Measurements from ENCODE around the gene TCF25.

TCF25 gene

DNA sequence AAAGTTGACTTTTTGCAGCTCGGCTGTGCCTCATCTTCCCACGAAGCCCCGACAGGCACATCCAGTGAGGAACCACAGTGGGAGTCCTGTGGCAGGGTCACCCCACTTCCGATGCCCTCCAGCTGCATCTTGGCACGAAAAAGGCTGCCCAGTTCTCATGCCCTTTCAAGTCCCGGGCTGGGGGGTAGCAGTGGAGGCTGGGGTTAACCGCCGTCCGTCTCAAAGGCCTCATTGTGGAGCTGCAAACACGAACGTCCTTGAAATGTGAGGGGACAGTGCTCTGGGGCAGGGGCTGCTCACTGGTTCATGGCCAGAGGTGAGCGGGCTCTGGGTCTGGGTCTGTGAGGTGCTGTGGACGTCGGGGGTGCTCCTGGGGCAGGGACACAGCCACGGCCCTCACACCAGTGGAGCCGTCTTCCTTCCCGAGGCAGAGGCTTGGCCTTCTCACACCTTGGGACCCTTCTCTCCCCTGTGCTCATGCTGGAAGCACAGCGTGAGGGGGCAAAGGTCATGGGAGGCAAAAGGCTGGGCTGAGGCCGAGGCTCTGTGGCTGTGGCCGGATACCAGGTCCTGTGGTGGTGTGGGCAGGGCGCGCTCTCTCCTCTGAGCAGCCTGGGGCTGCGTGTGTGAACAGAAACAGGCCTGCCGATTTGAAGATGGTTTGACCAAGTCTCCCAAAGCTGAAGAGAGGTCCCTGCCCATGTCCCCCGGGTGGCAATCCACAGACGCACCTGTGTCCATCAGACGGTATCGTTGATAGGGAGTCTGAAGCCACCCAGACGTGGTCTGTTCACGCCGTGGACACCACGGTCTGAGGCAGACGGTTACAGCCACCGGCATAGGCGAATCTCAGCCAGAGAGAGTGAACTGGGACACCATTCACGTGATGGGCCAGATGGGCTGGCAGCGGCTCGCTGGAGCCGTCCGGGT, 42.2 kb downstream of the TCF25 start:
- H3K4me1 ChIP-seq (ENCODE audit: control insufficient read depth in 2 of 2, insufficient read depth in 1 of 2, low read depth in 1 of 2, low read length in 2 of 2), result peaks cover 5 to 15% of the 10 kb centered on the region in 2 donors
- H2BK12ac ChIP-seq (ENCODE audit: low read length), result no peak overlapping the region
- no peaks in the 10 kb centered on the region for H3K27me3 ChIP-seq (ENCODE audit: control insufficient read depth in 3 of 3, insufficient read depth in 3 of 3, low read depth in 1 of 3, low read length in 3 of 3)
- no peak overlapping the region for H3K14ac ChIP-seq (ENCODE audit: low read length)
- peaks cover 9 to 28% of the 10 kb centered on the region in 2 donors for H3K36me3 ChIP-seq (replicated peaks in 1 of 2; ENCODE audit: control insufficient read depth in 2 of 2, insufficient read depth in 2 of 2, low read length in 2 of 2)
- no peak overlapping the region for H2BK5ac ChIP-seq (ENCODE audit: low read length)
- H2AK5ac ChIP-seq (ENCODE audit: low read depth, low read length), result no peak overlapping the region
- H3K9ac ChIP-seq (ENCODE audit: low read depth, low read length, poor library complexity), result peak overlapping the region; percentile 68
- H2BK120ac ChIP-seq (ENCODE audit: low read depth, low read length), result no peak overlapping the region
- no peak overlapping the region for H3K27ac ChIP-seq (replicated peaks; ENCODE audit: low read length)
- H2AFZ ChIP-seq (ENCODE audit: low read length), result no peak overlapping the region
- peaks cover 4% of the 10 kb centered on the region for H3K79me1 ChIP-seq (ENCODE audit: low read depth, low read length)
- H3K4me3 ChIP-seq (ENCODE audit: low read length in 2 of 2), result peak overlapping the region in 1 of 2 donors; percentile 42
- H4K91ac ChIP-seq (ENCODE audit: low read depth, low read length, poor library complexity), result no peak overlapping the region
- H3K4ac ChIP-seq (ENCODE audit: low read length), result no peak overlapping the region
- no peaks in the 10 kb centered on the region for H3K9me3 ChIP-seq (replicated peaks in 1 of 2; ENCODE audit: control insufficient read depth in 2 of 2, insufficient read depth in 1 of 2, low read depth in 1 of 2, low read length in 2 of 2)
- H3K23ac ChIP-seq (ENCODE audit: low read depth, low read length, poor library complexity), result no peak overlapping the region
- DNase-seq (ENCODE audit: low spot score), result no peak
- no CpG with 5 or more reads among the region's 40 CpGs for WGBS, 2 donors (ENCODE audit: extremely low coverage in 2 of 2, insufficient read length in 2 of 2, insufficient replicate concordance in 1 of 2)
- no peak overlapping the region for H3K4me2 ChIP-seq (ENCODE audit: insufficient read depth, low read length, poor library complexity, severe bottlenecking)
- H2BK15ac ChIP-seq (ENCODE audit: low read length), result no peak overlapping the region
- peak overlapping the region; percentile 3 for H4K8ac ChIP-seq (ENCODE audit: low read depth, low read length)
- no peak overlapping the region for H3K18ac ChIP-seq (ENCODE audit: low read length)

DNA sequence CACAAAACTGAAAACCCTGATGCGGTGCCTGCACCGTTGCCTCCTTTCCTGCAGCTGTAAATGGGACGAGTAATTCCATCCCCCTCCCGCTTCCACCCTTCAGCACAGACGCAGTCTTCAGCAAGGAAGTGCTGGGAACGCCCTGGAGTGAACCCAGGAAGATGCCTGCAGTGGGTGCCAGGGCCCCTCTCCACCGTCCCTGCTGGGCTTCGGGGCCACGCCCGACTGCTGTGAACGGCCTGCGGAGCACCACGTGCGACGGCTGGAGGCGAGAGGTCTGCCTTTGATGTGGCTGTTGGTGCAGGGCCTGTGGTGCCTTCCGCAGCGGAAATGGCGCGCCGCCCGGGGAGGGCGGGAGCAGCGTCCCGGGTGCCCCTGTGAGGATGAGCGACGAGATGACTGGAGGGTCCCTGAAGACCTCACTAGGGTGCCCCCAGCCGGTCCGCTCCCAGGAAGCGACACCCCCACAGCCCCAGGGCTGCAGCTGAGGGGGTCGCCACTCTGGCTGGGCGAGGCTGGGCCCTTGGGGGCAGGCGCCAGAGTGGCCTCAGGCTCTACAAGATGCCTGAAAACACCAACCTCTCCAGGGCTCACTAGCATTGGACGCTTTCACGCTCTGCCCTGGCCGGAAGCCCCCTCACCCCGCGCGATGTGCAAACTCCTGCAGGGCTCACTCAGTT, 44.5 kb downstream of the TCF25 start:
- H3K4me1 ChIP-seq (ENCODE audit: control insufficient read depth in 2 of 2, insufficient read depth in 1 of 2, low read depth in 1 of 2, low read length in 2 of 2), result peaks cover 15 to 26% of the 10 kb centered on the region in 2 donors
- peaks cover 2 to 9% of the 10 kb centered on the region in 2 donors for H3K36me3 ChIP-seq (replicated peaks in 1 of 2; ENCODE audit: control insufficient read depth in 2 of 2, insufficient read depth in 2 of 2, low read length in 2 of 2)
- H2BK15ac ChIP-seq (ENCODE audit: low read length), result peak overlapping the region; percentile 93
- H2BK5ac ChIP-seq (ENCODE audit: low read length), result no peak overlapping the region
- no peak overlapping the region for H2BK12ac ChIP-seq (ENCODE audit: low read length)
- H3K4me3 ChIP-seq (ENCODE audit: low read length in 2 of 2), result peak overlapping the region in 1 of 2 donors; percentile 72
- no peak overlapping the region for H3K4ac ChIP-seq (ENCODE audit: low read length)
- peak overlapping the region; percentile 85 for H3K4me2 ChIP-seq (ENCODE audit: insufficient read depth, low read length, poor library complexity, severe bottlenecking)
- H3K27me3 ChIP-seq (ENCODE audit: control insufficient read depth in 3 of 3, insufficient read depth in 3 of 3, low read depth in 1 of 3, low read length in 3 of 3), result no peaks in the 10 kb centered on the region
- H2AFZ ChIP-seq (ENCODE audit: low read length), result no peak overlapping the region
- peak overlapping the region; percentile 53 for H4K91ac ChIP-seq (ENCODE audit: low read depth, low read length, poor library complexity)
- H3K23ac ChIP-seq (ENCODE audit: low read depth, low read length, poor library complexity), result peak overlapping the region; percentile 97
- H3K27ac ChIP-seq (replicated peaks; ENCODE audit: low read length), result no peak overlapping the region
- WGBS, 2 donors (ENCODE audit: extremely low coverage in 2 of 2, insufficient read length in 2 of 2, insufficient replicate concordance in 1 of 2), result no CpG with 5 or more reads among the region's 39 CpGs
- H4K8ac ChIP-seq (ENCODE audit: low read depth, low read length), result no peak overlapping the region
- peak overlapping the region; percentile 76 for H2AK5ac ChIP-seq (ENCODE audit: low read depth, low read length)
- no peaks in the 10 kb centered on the region for H3K9me3 ChIP-seq (replicated peaks in 1 of 2; ENCODE audit: control insufficient read depth in 2 of 2, insufficient read depth in 1 of 2, low read depth in 1 of 2, low read length in 2 of 2)
- peak overlapping the region; percentile 64 for H2BK120ac ChIP-seq (ENCODE audit: low read depth, low read length)
- H3K14ac ChIP-seq (ENCODE audit: low read length), result peak overlapping the region; percentile 78
- H3K18ac ChIP-seq (ENCODE audit: low read length), result peak overlapping the region; percentile 99
- DNase-seq (ENCODE audit: low spot score), result no peak
- peaks cover 2% of the 10 kb centered on the region for H3K79me1 ChIP-seq (ENCODE audit: low read depth, low read length)
- peak overlapping the region; percentile 80 for H3K9ac ChIP-seq (ENCODE audit: low read depth, low read length, poor library complexity)

DNA sequence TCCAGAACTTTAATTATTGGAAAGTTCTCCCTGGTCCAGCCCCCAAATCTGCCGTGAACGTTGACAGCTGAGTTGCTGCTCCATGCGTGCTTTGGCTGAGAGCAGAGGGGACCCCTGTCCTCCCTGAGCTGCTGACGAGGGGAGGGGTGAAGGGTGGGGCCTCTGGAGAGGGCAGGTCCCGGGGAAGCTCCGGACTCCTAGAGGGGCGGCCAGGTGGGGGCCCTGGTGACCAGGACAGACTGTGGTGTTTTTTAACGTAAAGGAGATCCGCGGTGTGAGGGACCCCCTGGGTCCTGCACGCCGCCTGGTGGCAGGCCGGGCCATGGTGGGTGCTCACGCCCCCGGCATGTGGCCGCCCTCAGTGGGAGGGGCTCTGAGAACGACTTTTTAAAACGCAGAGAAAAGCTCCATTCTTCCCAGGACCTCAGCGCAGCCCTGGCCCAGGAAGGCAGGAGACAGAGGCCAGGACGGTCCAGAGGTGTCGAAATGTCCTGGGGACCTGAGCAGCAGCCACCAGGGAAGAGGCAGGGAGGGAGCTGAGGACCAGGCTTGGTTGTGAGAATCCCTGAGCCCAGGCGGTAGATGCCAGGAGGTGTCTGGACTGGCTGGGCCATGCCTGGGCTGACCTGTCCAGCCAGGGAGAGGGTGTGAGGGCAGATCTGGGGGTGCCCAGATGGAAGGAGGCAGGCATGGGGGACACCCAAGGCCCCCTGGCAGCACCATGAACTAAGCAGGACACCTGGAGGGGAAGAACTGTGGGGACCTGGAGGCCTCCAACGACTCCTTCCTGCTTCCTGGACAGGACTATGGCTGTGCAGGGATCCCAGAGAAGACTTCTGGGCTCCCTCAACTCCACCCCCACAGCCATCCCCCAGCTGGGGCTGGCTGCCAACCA, 45.3 kb downstream of the TCF25 start, which contains the start of gene MC1R:
Gene MC1R (plus strand): TSS at position 410 of the 895 bp plus-strand sequence. CDS start 397 bp downstream, at position 807.
- peak within 1 kb of the TSS; percentile 85 for H3K4me2 ChIP-seq (ENCODE audit: insufficient read depth, low read length, poor library complexity, severe bottlenecking)
- peak within 1 kb of the TSS; percentile 76 for H2AK5ac ChIP-seq (ENCODE audit: low read depth, low read length)
- no peak within 1 kb of the TSS for H4K8ac ChIP-seq (ENCODE audit: low read depth, low read length)
- peaks cover 4% of the 10 kb centered on the region for H3K79me1 ChIP-seq (ENCODE audit: low read depth, low read length)
- H2BK15ac ChIP-seq (ENCODE audit: low read length), result peak within 1 kb of the TSS; percentile 93
- H2AFZ ChIP-seq (ENCODE audit: low read length), result no peak within 1 kb of the TSS
- peak within 1 kb of the TSS; percentile 99 for H3K18ac ChIP-seq (ENCODE audit: low read length)
- H3K27ac ChIP-seq (replicated peaks; ENCODE audit: low read length), result no peak within 1 kb of the TSS
- peak within 1 kb of the TSS; percentile 97 for H2BK12ac ChIP-seq (ENCODE audit: low read length)
- peaks cover 15 to 26% of the 10 kb centered on the region in 2 donors for H3K4me1 ChIP-seq (ENCODE audit: control insufficient read depth in 2 of 2, insufficient read depth in 1 of 2, low read depth in 1 of 2, low read length in 2 of 2)
- no CpG with 5 or more reads among the region's 23 CpGs for WGBS, 2 donors (ENCODE audit: extremely low coverage in 2 of 2, insufficient read length in 2 of 2, insufficient replicate concordance in 1 of 2)
- peak within 1 kb of the TSS; percentile 84 for H2BK120ac ChIP-seq (ENCODE audit: low read depth, low read length)
- H3K9ac ChIP-seq (ENCODE audit: low read depth, low read length, poor library complexity), result peak within 1 kb of the TSS; percentile 80
- no peaks in the 10 kb centered on the region for H3K9me3 ChIP-seq (replicated peaks in 1 of 2; ENCODE audit: control insufficient read depth in 2 of 2, insufficient read depth in 1 of 2, low read depth in 1 of 2, low read length in 2 of 2)
- H3K4me3 ChIP-seq (ENCODE audit: low read length in 2 of 2), result peak within 1 kb of the TSS in 1 of 2 donors; percentile 72
- no peaks in the 10 kb centered on the region for H3K27me3 ChIP-seq (ENCODE audit: control insufficient read depth in 3 of 3, insufficient read depth in 3 of 3, low read depth in 1 of 3, low read length in 3 of 3)
- peak within 1 kb of the TSS; percentile 53 for H4K91ac ChIP-seq (ENCODE audit: low read depth, low read length, poor library complexity)
- peak within 1 kb of the TSS; percentile 99 for H3K23ac ChIP-seq (ENCODE audit: low read depth, low read length, poor library complexity)
- peak within 1 kb of the TSS; percentile 57 for H3K4ac ChIP-seq (ENCODE audit: low read length)
- H3K14ac ChIP-seq (ENCODE audit: low read length), result peak within 1 kb of the TSS; percentile 78
- H3K36me3 ChIP-seq (replicated peaks in 1 of 2; ENCODE audit: control insufficient read depth in 2 of 2, insufficient read depth in 2 of 2, low read length in 2 of 2), result peaks cover under 1 to 2% of the 10 kb centered on the region in 2 donors
- DNase-seq (ENCODE audit: low spot score), result peak; percentile 31
- peak within 1 kb of the TSS; percentile 14 for H2BK5ac ChIP-seq (ENCODE audit: low read length)

Measured in neuronal stem cell (in vitro differentiated cells).